ENCODE measurements around the gene OR6N1. TPM values are rescaled to one million over a fixed set of nuclear protein-coding genes. Genes with fewer than 3 reads are reported as not detected.
A peak's percentile ranks its signal among the peaks of the same experiment; 100 is the strongest.

The OR6N1 gene
- total RNA-seq, 2 donors from 2014 or later: not detected

DNA sequence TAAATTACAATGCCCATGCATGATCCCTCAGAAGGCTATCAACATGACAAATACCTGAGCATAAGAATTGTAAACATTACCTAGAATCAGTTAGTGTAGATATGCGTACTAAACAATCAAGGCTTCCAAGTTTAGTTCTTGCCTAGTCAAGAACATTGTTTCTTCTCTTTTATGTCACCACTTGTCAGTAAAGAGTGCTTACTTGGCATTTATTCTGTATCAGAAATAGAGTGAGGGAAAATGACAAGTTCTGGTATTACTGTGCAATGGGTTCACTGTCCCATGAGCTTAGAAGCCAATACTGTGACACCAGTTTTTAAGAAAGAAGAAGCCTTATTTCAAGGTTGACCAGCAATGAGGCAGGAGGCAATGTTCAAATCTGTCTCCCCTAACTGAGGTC lies 31.7 kb upstream of the OR6N1 start:
- Mint-ChIP-seq H3K4me3 (no peak overlapping the region), H3K36me3 (ENCODE audit: low read depth) (peaks cover 2% of the 10 kb centered on the region), H3K27ac (no peak overlapping the region), H3K4me1 (peaks cover 2% of the 10 kb centered on the region), H3K27me3 (peaks cover 52% of the 10 kb centered on the region)
- no peaks in the 10 kb centered on the region for H3K9me3 ChIP-seq (ENCODE audit: control insufficient read depth, low read length, poor library complexity, severe bottlenecking)
- no peak for DNase-seq
- no peak for ATAC-seq

DNA sequence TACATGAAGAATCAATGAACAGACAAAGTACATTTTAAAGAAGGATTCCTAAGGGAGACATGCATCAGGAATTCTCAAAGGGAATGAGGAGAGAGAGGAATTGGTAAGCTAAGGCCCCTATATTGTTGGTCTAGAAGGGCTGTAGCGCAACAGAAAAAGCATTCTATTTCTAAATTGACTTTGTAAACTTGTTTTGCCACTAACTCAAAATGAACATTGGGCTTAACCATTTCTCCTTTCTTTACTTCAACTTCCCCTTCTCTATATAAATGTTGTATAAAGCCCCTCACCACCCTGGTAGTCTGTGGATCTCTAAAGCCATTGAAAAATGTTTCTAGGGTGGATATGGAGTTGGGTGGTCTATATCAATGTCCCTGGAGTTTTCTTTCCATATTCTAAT lies 29.4 kb upstream of the OR6N1 start:
- no peak for DNase-seq
- H3K9me3 ChIP-seq (ENCODE audit: control insufficient read depth, low read length, poor library complexity, severe bottlenecking): no peaks in the 10 kb centered on the region
- Mint-ChIP-seq H3K36me3 (ENCODE audit: low read depth) (peaks cover 2% of the 10 kb centered on the region), H3K4me1 (peaks cover 2% of the 10 kb centered on the region), H3K27me3 (peaks cover 46% of the 10 kb centered on the region), H3K4me3 (no peak overlapping the region), H3K27ac (no peak overlapping the region)
- no peak for ATAC-seq

- H3K4me3 Mint-ChIP-seq: no peak overlapping the region
Observed at GRCh38 chr1:158800526-158800925, 28.5 kb upstream of the OR6N1 start.

GRCh38 chr1:158799689-158800088 lies 27.7 kb upstream of the OR6N1 start:
- no peaks in the 10 kb centered on the region for H3K9me3 ChIP-seq (ENCODE audit: control insufficient read depth, low read length, poor library complexity, severe bottlenecking)
- H3K4me1 Mint-ChIP-seq: peaks cover 2% of the 10 kb centered on the region
- H3K27me3 Mint-ChIP-seq: peaks cover 50% of the 10 kb centered on the region
- H3K36me3 Mint-ChIP-seq (ENCODE audit: low read depth): no peaks in the 10 kb centered on the region
- H3K27ac Mint-ChIP-seq: no peak overlapping the region
- DNase-seq (no peak), ATAC-seq (no peak)
- H3K4me3 Mint-ChIP-seq: no peak overlapping the region

More at GRCh38 chr1:158800526-158800925, 28.5 kb upstream of the OR6N1 start:
- Mint-ChIP-seq H3K36me3 (ENCODE audit: low read depth) (no peaks in the 10 kb centered on the region), H3K27me3 (peaks cover 49% of the 10 kb centered on the region), H3K27ac (no peak overlapping the region), H3K4me1 (peaks cover 2% of the 10 kb centered on the region)
- no peaks in the 10 kb centered on the region for H3K9me3 ChIP-seq (ENCODE audit: control insufficient read depth, low read length, poor library complexity, severe bottlenecking)
- no peak for ATAC-seq
- DNase-seq: no peak

DNA sequence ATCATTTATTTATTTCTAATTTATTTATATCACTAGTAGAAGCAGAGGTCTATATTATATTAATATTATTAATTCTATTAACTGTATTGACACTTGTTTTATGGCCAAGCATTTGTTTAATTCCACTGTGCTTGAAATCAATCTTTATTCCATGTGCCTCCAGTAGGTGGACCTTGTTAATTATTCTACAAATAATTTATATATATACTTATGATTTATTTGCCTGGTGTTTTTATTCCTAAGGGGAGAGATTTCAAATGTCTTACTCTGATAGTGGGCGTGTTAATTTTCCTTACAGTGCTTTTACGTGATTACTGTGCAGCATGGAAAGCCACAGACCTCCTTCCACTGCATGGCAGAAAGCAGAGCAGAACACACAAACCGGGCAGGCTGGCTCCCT lies 26.5 kb upstream of the OR6N1 start:
- ATAC-seq (no peak), DNase-seq (no peak)
- no peaks in the 10 kb centered on the region for H3K9me3 ChIP-seq (ENCODE audit: control insufficient read depth, low read length, poor library complexity, severe bottlenecking)
- no peak overlapping the region for H3K4me3 Mint-ChIP-seq
- H3K4me1 Mint-ChIP-seq: peaks cover 2% of the 10 kb centered on the region
- H3K36me3 Mint-ChIP-seq (ENCODE audit: low read depth): no peaks in the 10 kb centered on the region
- no peak overlapping the region for H3K27ac Mint-ChIP-seq
- peaks cover 43% of the 10 kb centered on the region for H3K27me3 Mint-ChIP-seq

DNA sequence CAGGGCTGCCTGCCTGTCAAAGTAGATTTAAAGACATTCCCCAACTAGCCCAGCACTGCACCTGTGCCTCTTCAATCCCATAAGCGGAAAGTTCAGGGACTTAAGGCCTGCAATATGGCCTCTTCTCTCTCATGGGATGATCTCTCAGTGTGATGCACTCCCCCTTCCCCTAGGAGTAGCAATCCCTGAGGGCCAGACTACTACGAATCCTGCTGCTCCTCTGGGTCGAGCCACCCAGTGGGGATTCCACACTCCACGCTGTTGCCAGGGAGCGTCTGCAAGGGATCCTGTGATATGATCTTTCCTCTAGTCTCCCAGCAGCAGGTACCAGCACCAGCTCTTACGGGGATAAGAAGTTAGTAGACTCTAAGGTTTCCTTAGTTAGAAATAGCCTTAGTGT lies 22.3 kb upstream of the OR6N1 start:
- no peaks in the 10 kb centered on the region for H3K36me3 Mint-ChIP-seq (ENCODE audit: low read depth)
- H3K4me3 Mint-ChIP-seq: no peak overlapping the region
- no peaks in the 10 kb centered on the region for H3K4me1 Mint-ChIP-seq
- no peak for ATAC-seq
- H3K27me3 Mint-ChIP-seq: peaks cover 7% of the 10 kb centered on the region
- no peak for DNase-seq
- H3K9me3 ChIP-seq (ENCODE audit: control insufficient read depth, low read length, poor library complexity, severe bottlenecking): no peaks in the 10 kb centered on the region
- H3K27ac Mint-ChIP-seq: no peak overlapping the region

GRCh38 chr1:158793604-158794003 lies 21.6 kb upstream of the OR6N1 start:
- Mint-ChIP-seq H3K4me1 (no peaks in the 10 kb centered on the region), H3K4me3 (no peak overlapping the region), H3K27ac (no peak overlapping the region), H3K36me3 (ENCODE audit: low read depth) (no peaks in the 10 kb centered on the region), H3K27me3 (peaks cover 5% of the 10 kb centered on the region)
- ATAC-seq (peak; percentile 60), DNase-seq (peak in 1 of 3 donors; percentile 22)
- no peaks in the 10 kb centered on the region for H3K9me3 ChIP-seq (ENCODE audit: control insufficient read depth, low read length, poor library complexity, severe bottlenecking)

DNA sequence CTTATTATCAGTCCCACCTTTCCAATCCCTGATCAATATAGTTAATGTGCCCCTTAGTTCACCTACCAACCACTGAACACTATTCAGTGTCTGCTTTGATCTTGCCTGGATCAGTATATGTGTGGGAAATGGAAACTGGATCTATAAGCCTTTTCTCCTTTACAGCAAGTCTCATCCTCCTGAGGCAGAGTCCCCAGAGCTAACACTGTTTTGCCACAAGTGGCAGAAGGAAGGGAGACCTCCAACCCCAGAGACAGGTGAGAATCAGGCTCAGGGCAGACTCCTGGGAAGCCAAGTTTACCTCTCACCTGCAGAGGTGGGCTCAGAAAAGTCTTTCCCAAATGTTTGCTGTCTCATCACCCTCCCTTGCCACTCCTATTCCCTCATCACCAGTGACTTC lies 9.1 kb upstream of the OR6N1 start, which contains the start of gene OR6N2:
Gene OR6N2 (minus strand): TSS at position 101 of the 400 bp plus-strand sequence. CDS start 3,569 bp downstream, outside the sequence.
- Mint-ChIP-seq H3K27ac (no peak within 1 kb of the TSS), H3K4me3 (no peak within 1 kb of the TSS), H3K27me3 (peaks cover 17% of the 10 kb centered on the region), H3K36me3 (ENCODE audit: low read depth) (peaks cover 4% of the 10 kb centered on the region), H3K4me1 (peaks cover 4% of the 10 kb centered on the region)
- DNase-seq: no peak
- ATAC-seq: no peak
- no peaks in the 10 kb centered on the region for H3K9me3 ChIP-seq (ENCODE audit: control insufficient read depth, low read length, poor library complexity, severe bottlenecking)

- Mint-ChIP-seq H3K27me3 (peaks cover 37% of the 10 kb centered on the region), H3K4me3 (no peak within 1 kb of the TSS), H3K36me3 (ENCODE audit: low read depth) (peaks cover 2% of the 10 kb centered on the region), H3K4me1 (no peaks in the 10 kb centered on the region), H3K27ac (no peak within 1 kb of the TSS)
- DNase-seq: no peak
- no peak for ATAC-seq
- no peaks in the 10 kb centered on the region for H3K9me3 ChIP-seq (ENCODE audit: control insufficient read depth, low read length, poor library complexity, severe bottlenecking)
Observed at GRCh38 chr1:158754420-158754819, 17.6 kb downstream of the OR6N1 start, which contains the start of gene OR6K6. Gene OR6K6, plus strand, starts transcription at chr1:158754720. Its CDS starts 168 bp downstream, at chr1:158754888.

- DNase-seq: no peak
- Mint-ChIP-seq H3K4me3 (no peak overlapping the region), H3K27ac (no peak overlapping the region), H3K36me3 (ENCODE audit: low read depth) (peaks cover 2% of the 10 kb centered on the region), H3K27me3 (peaks cover 26% of the 10 kb centered on the region), H3K4me1 (no peaks in the 10 kb centered on the region)
- no peak for ATAC-seq
- no peaks in the 10 kb centered on the region for H3K9me3 ChIP-seq (ENCODE audit: control insufficient read depth, low read length, poor library complexity, severe bottlenecking)
Observed at GRCh38 chr1:158752155-158752712, 19.8 kb downstream of the OR6N1 start.

GRCh38 chr1:158735848-158736247 lies 36.1 kb downstream of the OR6N1 start:
- ATAC-seq: no peak
- Mint-ChIP-seq H3K36me3 (ENCODE audit: low read depth) (peaks cover 6% of the 10 kb centered on the region), H3K27ac (no peak overlapping the region), H3K27me3 (peaks cover 27% of the 10 kb centered on the region), H3K4me1 (peaks cover 2% of the 10 kb centered on the region), H3K4me3 (no peak overlapping the region)
- H3K9me3 ChIP-seq (ENCODE audit: control insufficient read depth, low read length, poor library complexity, severe bottlenecking): no peaks in the 10 kb centered on the region
- DNase-seq: no peak

DNA sequence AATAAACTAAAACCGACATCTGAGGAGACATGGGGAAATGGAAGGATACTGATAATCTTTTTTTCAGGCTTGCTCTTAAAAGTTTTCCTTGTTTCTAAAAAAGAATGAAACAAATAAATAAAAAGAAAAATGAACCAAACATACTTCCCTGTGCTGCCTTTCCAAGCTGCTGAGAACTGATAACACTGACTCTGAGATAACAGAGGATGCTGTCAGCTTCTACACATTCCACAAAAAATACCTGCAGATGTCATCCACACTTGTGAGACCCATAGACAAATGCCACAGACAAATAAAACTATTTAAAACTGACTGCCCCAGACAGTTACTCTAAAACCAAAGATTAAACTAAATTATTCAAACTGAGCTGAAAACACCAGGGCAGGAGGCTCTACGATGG lies 39.5 kb downstream of the OR6N1 start:
- Mint-ChIP-seq H3K4me3 (no peak overlapping the region), H3K27ac (no peak overlapping the region), H3K4me1 (peaks cover 8% of the 10 kb centered on the region), H3K36me3 (ENCODE audit: low read depth) (no peaks in the 10 kb centered on the region), H3K27me3 (peaks cover 18% of the 10 kb centered on the region)
- no peaks in the 10 kb centered on the region for H3K9me3 ChIP-seq (ENCODE audit: control insufficient read depth, low read length, poor library complexity, severe bottlenecking)
- ATAC-seq (no peak), DNase-seq (no peak)

- Mint-ChIP-seq H3K4me1 (peaks cover 10% of the 10 kb centered on the region), H3K27ac (no peak overlapping the region), H3K36me3 (ENCODE audit: low read depth) (no peaks in the 10 kb centered on the region), H3K27me3 (peaks cover 14% of the 10 kb centered on the region), H3K4me3 (no peak overlapping the region)
- ATAC-seq (no peak), DNase-seq (no peak)
- H3K9me3 ChIP-seq (ENCODE audit: control insufficient read depth, low read length, poor library complexity, severe bottlenecking): no peaks in the 10 kb centered on the region
Observed at GRCh38 chr1:158731707-158732106, 40.3 kb downstream of the OR6N1 start.

- Mint-ChIP-seq H3K4me3 (no peak overlapping the region), H3K4me1 (peaks cover 8% of the 10 kb centered on the region), H3K27me3 (peaks cover 13% of the 10 kb centered on the region), H3K27ac (no peak overlapping the region), H3K36me3 (ENCODE audit: low read depth) (no peaks in the 10 kb centered on the region)
- ATAC-seq (no peak), DNase-seq (no peak)
- H3K9me3 ChIP-seq (ENCODE audit: control insufficient read depth, low read length, poor library complexity, severe bottlenecking): no peaks in the 10 kb centered on the region
Observed at GRCh38 chr1:158730453-158730852, 41.5 kb downstream of the OR6N1 start.
